OCI-LY3 (cell line): Measurements from ENCODE around the gene DYNLL2.

Source experiments
- CTCF ChIP-seq: fragments of 200-600, 300-600 bp; sonication (generic); IDR thresholded peaks from 2 replicates; pipeline ENCODE4 v1.5.1; 2014; ENCODE audit warnings: antibody characterized with exemption, low read length, low read depth
- EZH2phosphoT487 ChIP-seq: fragments of 200-600 bp; shearing (Covaris generic); IDR thresholded peaks from 2 replicates; pipeline ENCODE4 v1.6.1; 2018; ENCODE audit warnings: antibody characterized with exemption, mixed run types, low read depth

GRCh38 chr17:58096892-58097291, 13.7 kb downstream of the DYNLL2 start:
- TF ChIP-seq CTCF = no peak; the same call in 1 of the 2 replicates
- TF ChIP-seq EZH2phosphoT487 = no peak
